Transverse colon (tissue), 4 donors: Measurements from ENCODE around the gene KAT2B. TPM values are rescaled to one million over a fixed set of nuclear protein-coding genes. Genes with fewer than 3 reads are reported as not detected.

Experiments
- DNase-seq: peaks from one replicate; pipeline ENCODE4 v3.0.0-alpha.2; 2019
- H3K27ac ChIP-seq, 4 donors: fragments of 200-600 bp; sonication (generic); 2 replicates each; pipeline ENCODE4 v1.5.1; 2016 to 2018; ENCODE audit warnings: inconsistent platforms in 4 of 4
- H3K27me3 ChIP-seq: fragments of 200-600 bp; sonication (generic); 2 replicates; pipeline ENCODE4 v1.5.1; 2017; ENCODE audit warnings: inconsistent platforms
- H3K36me3 ChIP-seq, 4 donors: fragments of 200-600 bp; sonication (generic); 2 replicates each; pipeline ENCODE4 v1.5.1; 2017 to 2019; ENCODE audit warnings: inconsistent platforms in 4 of 4
- H3K4me1 ChIP-seq, 4 donors: fragments of 200-600 bp; sonication (generic); 2 replicates each; pipeline ENCODE4 v1.5.1; 2017 to 2020; ENCODE audit warnings: inconsistent platforms in 4 of 4
- H3K4me3 ChIP-seq, 4 donors: fragments of 200-600 bp; sonication (generic); 1 replicate in 1 of 4; 2 replicates in 3 of 4; pipeline versions ENCODE4 v1.5.1 to v1.6.1; 2017 to 2019; ENCODE audit warnings: inconsistent platforms in 4 of 4
- H3K9me3 ChIP-seq, 2 donors: fragments of 200-600 bp; sonication (generic); 2 replicates each; pipeline ENCODE4 v1.5.1; 2017 to 2019; ENCODE audit warnings: inconsistent platforms in 2 of 2
- EP300 ChIP-seq: sonication (generic); formaldehyde crosslinking; IDR thresholded peaks from one replicate; pipeline ENCODE4 v1.6.1; 2017; ENCODE audit warnings: antibody characterized with exemption, low read depth
- POLR2A ChIP-seq: fragments of 450-650 bp; IDR thresholded peaks from one replicate; pipeline ENCODE4 v1.6.1; 2016; ENCODE audit warnings: antibody characterized with exemption, mild to moderate bottlenecking, moderate library complexity
- POLR2AphosphoS5 ChIP-seq, 3 donors: sonication (generic); formaldehyde crosslinking; IDR thresholded peaks; one replicate each; pipeline ENCODE4 v1.6.1; 2016; ENCODE audit warnings: antibody characterized with exemption in 3 of 3
- WGBS, 2 donors: methylation state at CpG; one replicate each; pipeline ENCODE4 v1.1.5; 2018; ENCODE audit warnings: low coverage in 1 of 2; 5-methylcytosine and 5-hydroxymethylcytosine counted together
- in situ Hi-C, 4 donors: fragments of 200-750 bp; cut with MboI; loops; one replicate each; pipeline versions ENCODE4 v1.15.0 to v1.15.1; 2017; ENCODE audit warnings: low sequenced_read_pairs in 3 of 4, low pct_ligation_motif_present in 1 of 4, low pct_unique_long_range_greater_than_20kb in 1 of 4
- intact Hi-C: fragments of 100-400 bp; cut with DNase I; formaldehyde crosslinking; loops from one replicate; pipeline ENCODE4 v1.15.1; 2023; ENCODE audit warnings: low total_unique reads
- total RNA-seq, 4 donors: library from RNA; depleted of rRNA; stranded (reverse); fragments of >200 nt; gene quantifications; one replicate each; pipeline ENCODE4 v1.1.0, GENCODE V29; 2016
- TF ChIP-seq, protein P1 (sequence below), 5 experiments: fragments of 200-600 bp in 3 of 5; fragments of 450-650 bp in 2 of 5; sonication (generic) in 3 of 5; IDR thresholded peaks; 1 replicate in 2 of 5; 2 replicates in 3 of 5; pipeline ENCODE4 v1.5.1; 2016 to 2017; ENCODE audit warnings: antibody characterized with exemption in 5 of 5, inconsistent platforms in 3 of 5, mild to moderate bottlenecking in 2 of 5, moderate library complexity in 1 of 5

KAT2B gene
- total RNA-seq, 4 donors from 2014 or later = 21.3 to 35.5 (median 30.2) TPM

DNA sequence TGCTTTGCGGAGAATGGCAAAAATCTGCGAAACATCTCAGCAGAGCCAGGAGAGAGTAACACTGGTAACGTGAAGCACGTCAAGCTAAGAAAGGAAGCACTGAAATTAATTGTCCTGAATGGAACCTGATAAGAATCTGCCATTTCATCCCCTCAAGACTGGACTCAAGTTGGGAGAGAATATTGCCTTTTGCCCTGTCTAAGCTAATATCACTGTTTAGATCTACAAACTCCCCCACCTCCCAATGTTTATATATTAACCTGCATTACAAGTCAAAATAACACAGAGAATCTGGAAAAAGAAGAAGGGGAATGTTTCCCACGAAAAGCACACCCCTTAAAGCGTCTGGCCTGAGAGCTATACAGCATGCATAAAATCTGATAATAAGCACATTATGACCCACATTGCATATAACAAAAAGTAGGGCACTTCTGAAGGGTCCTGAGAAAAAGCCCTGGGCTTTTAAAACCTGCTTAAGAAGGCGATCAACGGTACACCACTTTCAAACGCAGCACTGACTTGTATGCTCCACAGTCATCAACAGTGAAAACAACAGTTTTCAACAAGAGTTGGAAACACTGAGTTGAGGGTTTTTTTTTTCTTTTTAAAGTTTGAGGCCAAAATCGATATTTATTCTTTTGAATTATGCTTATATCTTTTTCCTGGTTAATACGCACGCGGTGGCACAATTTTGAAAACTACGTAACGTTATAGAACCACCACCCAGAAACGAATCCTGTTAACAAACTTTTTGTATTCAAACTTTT lies 1.4 kb upstream of the KAT2B start:
- H3K9me3 ChIP-seq = no peaks in the 10 kb centered on the region
- 14 to 20% methylated on average over 14 to 16 of the region's 16 CpGs for WGBS, 2 donors
- intact Hi-C loops (no loop called here), in situ Hi-C loops (loop anchor here in 2 of 4 donors (5.0 to 25.0 kb wide), 2 partner anchors 92 to 148 kb away; partner anchors contain the start of genes SGO1 (in 2 of the 2) and RAB5A (in 1 of the 2))
- peak overlapping the region; percentile 73 to 95 (median 82) for H3K4me3 ChIP-seq
- TF ChIP-seq POLR2AphosphoS5 (IDR thresholded peaks at IDR 0.05) (no peak), POLR2A (no peak), EP300 (no peak)
- TF ChIP-seq, protein P1, sequence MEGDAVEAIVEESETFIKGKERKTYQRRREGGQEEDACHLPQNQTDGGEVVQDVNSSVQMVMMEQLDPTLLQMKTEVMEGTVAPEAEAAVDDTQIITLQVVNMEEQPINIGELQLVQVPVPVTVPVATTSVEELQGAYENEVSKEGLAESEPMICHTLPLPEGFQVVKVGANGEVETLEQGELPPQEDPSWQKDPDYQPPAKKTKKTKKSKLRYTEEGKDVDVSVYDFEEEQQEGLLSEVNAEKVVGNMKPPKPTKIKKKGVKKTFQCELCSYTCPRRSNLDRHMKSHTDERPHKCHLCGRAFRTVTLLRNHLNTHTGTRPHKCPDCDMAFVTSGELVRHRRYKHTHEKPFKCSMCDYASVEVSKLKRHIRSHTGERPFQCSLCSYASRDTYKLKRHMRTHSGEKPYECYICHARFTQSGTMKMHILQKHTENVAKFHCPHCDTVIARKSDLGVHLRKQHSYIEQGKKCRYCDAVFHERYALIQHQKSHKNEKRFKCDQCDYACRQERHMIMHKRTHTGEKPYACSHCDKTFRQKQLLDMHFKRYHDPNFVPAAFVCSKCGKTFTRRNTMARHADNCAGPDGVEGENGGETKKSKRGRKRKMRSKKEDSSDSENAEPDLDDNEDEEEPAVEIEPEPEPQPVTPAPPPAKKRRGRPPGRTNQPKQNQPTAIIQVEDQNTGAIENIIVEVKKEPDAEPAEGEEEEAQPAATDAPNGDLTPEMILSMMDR (IDR thresholded peaks at IDR 0.05) = no peak
- no peak for DNase-seq
- peak overlapping the region; percentile 94 to 100 (median 99) for H3K27ac ChIP-seq
- H3K4me1 ChIP-seq = peaks cover 15 to 36% (median 33%) of the 10 kb centered on the region in 4 donors
- H3K36me3 ChIP-seq = no peaks in the 10 kb centered on the region
- no peaks in the 10 kb centered on the region for H3K27me3 ChIP-seq

DNA sequence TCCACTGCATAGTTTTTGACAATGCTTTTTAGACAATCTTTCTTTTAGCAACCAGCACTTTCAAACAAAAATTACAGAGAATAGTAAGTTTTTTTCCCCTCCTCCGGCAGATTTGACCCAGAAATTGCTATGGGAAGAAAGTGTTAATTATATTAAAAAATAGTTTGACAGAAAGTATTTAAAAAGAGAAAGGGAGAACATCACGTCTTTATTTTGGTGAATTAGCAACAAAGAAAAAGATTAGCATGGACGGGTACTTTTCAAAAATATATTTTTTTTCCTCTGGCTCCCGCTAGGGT lies 831 bp upstream of the KAT2B start:
- TF ChIP-seq POLR2A (no peak), EP300 (no peak), POLR2AphosphoS5 (IDR thresholded peaks at IDR 0.05) (no peak)
- TF ChIP-seq, protein P1 (IDR thresholded peaks at IDR 0.05) = no peak
- Histone ChIP-seq H3K27ac (peak overlapping the region; percentile 94 to 100 (median 99)), H3K9me3 (no peaks in the 10 kb centered on the region), H3K36me3 (no peaks in the 10 kb centered on the region), H3K4me3 (peak overlapping the region; percentile 73 to 95 (median 82)), H3K27me3 (no peaks in the 10 kb centered on the region), H3K4me1 (peaks cover 20 to 41% (median 37%) of the 10 kb centered on the region in 4 donors)
- no peak for DNase-seq
- in situ Hi-C loops = loop anchor here in 2 of 4 donors (5.0 to 25.0 kb wide), 2 partner anchors 92 to 148 kb away; partner anchors contain the start of genes SGO1 (in 2 of the 2) and RAB5A (in 1 of the 2)
- intact Hi-C loops = no loop called here
- 0 to 3% methylated on average over 4 of the region's 4 CpGs for WGBS, 2 donors

GRCh38 chr3:20040548-20041196 lies 426 bp downstream of the KAT2B start:
- intact Hi-C loops = loop anchor here (10.0 kb wide), 1 partner anchor 104 kb away; no protein-coding TSS in a partner anchor
- WGBS, 2 donors = 1% methylated on average over 47 of the region's 64 CpGs; no CpG with 5 or more reads in 1 of the 2 donors
- no peak for TF ChIP-seq EP300
- peak in 2 of 3 donors; percentile 40 to 66 for TF ChIP-seq POLR2AphosphoS5 (IDR thresholded peaks at IDR 0.05)
- TF ChIP-seq, protein P1 (IDR thresholded peaks at IDR 0.05) = peak in 2 of 5 experiments; percentile 8 to 10
- TF ChIP-seq POLR2A = peak; percentile 39
- Histone ChIP-seq H3K36me3 (no peaks in the 10 kb centered on the region), H3K27ac (peak overlapping the region; percentile 94 to 100 (median 99)), H3K9me3 (no peaks in the 10 kb centered on the region), H3K4me3 (peak overlapping the region; percentile 62 to 84 (median 76)), H3K27me3 (no peaks in the 10 kb centered on the region), H3K4me1 (peaks cover 20 to 47% (median 38%) of the 10 kb centered on the region in 4 donors)
- peak; percentile 85 for DNase-seq
- in situ Hi-C loops = loop anchor here in 2 of 4 donors (10.0 to 25.0 kb wide), 2 partner anchors 96 to 147 kb away; partner anchors contain the start of genes SGO1 (in 2 of the 2) and RAB5A (in 1 of the 2)
